ENCODE measurements around the gene MOV10.

GRCh38 chr1:112687785-112688496 lies 13.5 kb downstream of the MOV10 start:
- TF ChIP-seq CTCF (IDR thresholded peaks at IDR 0.05; ENCODE audit: extremely low read depth in 1 of 2, insufficient read depth in 1 of 2, low read depth in 1 of 2, low read length in 2 of 2) (no peak), EZH2 (IDR thresholded peaks at IDR 0.05; ENCODE audit: borderline replicate concordance, low read depth, low read length, severe bottlenecking) (no peak), JUN (IDR thresholded peaks at IDR 0.05; ENCODE audit: borderline replicate concordance, insufficient read depth, insufficient read length, low read depth) (no peak), POLR2A (IDR thresholded peaks at IDR 0.05; ENCODE audit: low read depth, low read length) (no peak), GATA2 (IDR thresholded peaks at IDR 0.05; ENCODE audit: insufficient read depth, insufficient read length, low read depth, low read length) (no peak), POLR2AphosphoS5 (IDR thresholded peaks at IDR 0.05; ENCODE audit: insufficient read depth, low read depth, low read length) (no peak), MAX (IDR thresholded peaks at IDR 0.05; ENCODE audit: insufficient read depth, insufficient read length) (no peak)
